H1 (cell line): Measurements from ENCODE around the gene ASH1L. TPM values are rescaled to one million over a fixed set of nuclear protein-coding genes. Genes with fewer than 3 reads are reported as not detected.

ENCODE experiments used
- ASH2L ChIP-seq: fragments of 200-600, 300-600 bp; sonication (generic); IDR thresholded peaks from one replicate; pipeline ENCODE4 v1.7.1; 2017; ENCODE audit warnings: low read length
- ATF3 ChIP-seq: IDR thresholded peaks from 2 replicates; pipeline ENCODE4 v1.6.1; 2011; ENCODE audit warnings: low read depth, mild to moderate bottlenecking, low read length; ENCODE audit not compliant: insufficient read depth
- EGR1 ChIP-seq: IDR thresholded peaks from 2 replicates; pipeline ENCODE4 v1.6.1; 2011; ENCODE audit warnings: low read depth, low read length, borderline replicate concordance
- JUND ChIP-seq: IDR thresholded peaks from 2 replicates; pipeline ENCODE4 v1.6.1; 2011; ENCODE audit warnings: mild to moderate bottlenecking, improper control_type of control experiment, low read length
- PHF8 ChIP-seq: fragments of 200-600 bp; sonication (generic); conservative IDR thresholded peaks from 2 replicates; pipeline ENCODE4 v1.7.1; 2012; ENCODE audit warnings: low read depth, mild to moderate bottlenecking, inconsistent platforms, low read length, moderate library complexity
- POU5F1 ChIP-seq: IDR thresholded peaks from 2 replicates; pipeline ENCODE4 v1.6.1; 2011; ENCODE audit warnings: low read depth, mild to moderate bottlenecking, low read length, moderate library complexity
- SIX5 ChIP-seq: IDR thresholded peaks from 2 replicates; pipeline ENCODE4 v1.6.1; 2011; ENCODE audit warnings: mild to moderate bottlenecking, low read depth, low read length
- TAF1 ChIP-seq: IDR thresholded peaks from 2 replicates; pipeline ENCODE4 v1.6.1; 2011; ENCODE audit warnings: mild to moderate bottlenecking, low read depth, low read length
- polyA plus RNA-seq, 7 experiments: library from polyadenylated mRNA; depleted of rRNA in 3 of 7; stranded (reverse) in 5 of 7; unstranded in 2 of 7; fragments of >200 nt in 5 of 7; fragments of 200-250 nt in 2 of 7; gene quantifications; 1 replicate in 5 of 7; 2 replicates in 1 of 7; 4 replicates in 1 of 7; pipeline versions ENCODE4 v1.2.1 to v1.2.3, GENCODE V29; 2011 to 2013; ENCODE audit warnings: missing spikeins in 2 of 7, mixed read lengths in 2 of 7
- total RNA-seq: library from RNA; stranded (reverse); fragmentation: NEBNext Ultra II Directional; extraction: Animal tissue kit (Norgen Biotek cat#: 25700); gene quantifications from 2 replicates; pipeline ENCODE4 v1.2.1, GENCODE V29; 2021

ASH1L gene
- total and polyA plus RNA-seq, 2 of the 8 experiments (the other 6 are each of a cell fraction or from before 2014, with no cell fraction given), result 7.5 to 27.6 TPM

- TF ChIP-seq PHF8 (no peak), SIX5 (no peak), EGR1 (no peak), POU5F1 (no peak), JUND (no peak), ASH2L (no peak), ATF3 (no peak), TAF1 (no peak)
These were observed 265.2 kb downstream of the ASH1L start (continued) for GRCh38 chr1:155297384-155297783.
